Kidney glomerular epithelial cell (primary cell): ENCODE results near the gene EPB41L3.
A peak's percentile ranks its signal among the peaks of the same experiment; 100 is the strongest.

Experiments
- DNase-seq: peaks from one replicate; lab custom pipeline; 2025; lab: John Stamatoyannopoulos, UW

EPB41L3 gene

DNA sequence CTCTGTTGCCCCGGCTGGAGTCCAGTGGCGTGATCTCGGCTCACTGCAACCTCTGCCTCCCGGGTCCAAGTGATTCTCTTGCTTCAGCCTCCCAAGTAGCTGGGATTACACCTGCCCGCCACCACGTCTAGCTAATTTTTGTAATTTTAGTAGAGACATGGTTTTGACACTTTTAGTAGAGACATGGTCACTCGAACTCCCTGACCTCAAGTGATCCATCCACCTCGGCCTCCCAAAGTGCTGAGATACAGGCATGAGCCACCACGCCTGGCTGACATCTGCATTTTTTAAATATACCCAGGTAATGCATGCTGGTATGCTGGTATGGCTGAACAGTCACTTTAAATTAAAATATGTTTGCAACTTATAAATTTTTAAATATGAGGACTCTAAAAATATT is 91.9 kb downstream of the EPB41L3 start:
- no peak for DNase-seq

DNA sequence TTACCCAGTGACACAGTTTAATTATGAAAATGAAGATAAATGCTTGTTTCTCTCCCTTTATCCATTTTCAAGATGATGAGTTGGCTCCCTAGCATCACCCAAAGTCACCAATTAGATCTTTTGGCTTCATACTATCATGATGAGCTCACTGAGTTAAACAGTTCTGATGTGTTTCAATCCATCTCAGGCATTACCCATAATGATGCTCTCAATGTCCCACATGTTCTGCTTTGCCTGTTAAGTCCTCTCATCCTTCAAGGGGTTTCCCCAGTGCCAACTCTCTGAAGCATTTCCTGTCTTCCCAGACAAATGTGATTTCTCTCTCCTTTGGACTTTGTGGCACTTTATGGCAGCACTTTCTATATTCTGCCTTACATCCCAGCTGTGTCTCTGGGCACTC is 92.6 kb downstream of the EPB41L3 start:
- no peak for DNase-seq

DNA sequence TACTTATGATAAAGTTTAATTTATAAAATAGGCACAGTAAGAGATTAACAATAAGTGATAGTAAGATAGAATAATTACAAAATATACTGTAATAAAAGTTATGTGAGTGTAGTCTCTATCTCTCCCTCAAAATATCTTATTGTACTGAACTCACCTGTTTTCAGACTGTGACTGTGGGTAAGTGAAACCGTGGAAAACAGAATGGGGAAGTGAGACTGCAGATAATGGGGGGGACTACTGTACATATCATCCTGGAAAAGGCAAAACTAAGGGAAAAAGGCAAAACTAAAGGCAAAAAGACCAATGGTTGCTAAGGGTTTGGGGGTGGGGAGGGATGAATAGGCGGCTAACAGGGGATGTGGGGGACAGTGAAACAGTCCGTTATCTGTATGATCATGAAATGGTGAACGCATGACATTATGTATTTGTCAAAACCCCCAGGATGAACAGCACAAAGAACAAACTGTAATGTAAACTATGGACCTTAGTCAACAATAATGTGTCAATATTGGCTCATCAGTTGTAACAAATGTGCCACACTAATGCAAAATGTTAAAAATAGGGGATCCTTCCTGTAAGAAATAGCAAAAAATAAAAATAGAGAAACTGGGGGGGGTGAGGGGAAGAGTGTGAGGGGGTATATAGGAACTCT is 93.8 kb downstream of the EPB41L3 start:
- no peak for DNase-seq

DNA sequence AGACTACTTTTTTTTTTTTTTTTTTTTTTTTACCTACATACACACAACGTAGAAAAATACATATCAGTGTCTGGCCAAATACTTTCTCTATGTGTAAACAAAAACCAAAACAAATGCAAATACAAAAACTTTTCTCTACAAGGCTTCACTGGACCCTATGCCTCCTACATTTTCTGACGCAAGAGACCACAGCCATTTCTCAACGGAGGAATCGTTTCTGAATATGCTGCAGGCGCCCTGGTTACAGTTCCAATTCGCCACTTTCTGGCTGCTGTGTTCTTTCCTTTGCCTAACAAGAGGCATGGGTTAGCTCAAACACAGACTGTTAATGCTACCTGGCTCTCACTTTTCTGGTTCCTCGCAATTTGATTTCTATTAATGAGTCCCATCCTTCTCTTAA is 96.4 kb downstream of the EPB41L3 start:
- no peak for DNase-seq

DNA sequence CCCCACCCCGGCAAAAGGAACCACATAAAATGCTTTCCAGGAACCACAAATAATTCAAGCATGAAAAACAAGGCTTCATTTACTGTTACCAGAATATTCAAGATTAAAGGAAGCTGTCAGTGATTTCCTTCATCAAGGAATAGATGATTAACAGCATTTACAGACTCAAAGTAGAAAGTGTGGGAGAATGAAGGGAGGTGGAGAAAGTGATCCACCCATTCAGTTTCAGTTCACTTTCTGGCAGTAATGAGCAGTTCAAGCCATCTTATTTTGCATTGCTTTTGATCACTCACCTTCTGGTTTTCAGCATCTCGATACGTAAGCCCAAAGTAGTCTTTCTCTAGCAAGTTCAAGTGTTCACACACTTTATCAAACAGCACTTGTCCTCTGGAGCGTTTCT is 99.0 kb downstream of the EPB41L3 start:
- DNase-seq: no peak

DNA sequence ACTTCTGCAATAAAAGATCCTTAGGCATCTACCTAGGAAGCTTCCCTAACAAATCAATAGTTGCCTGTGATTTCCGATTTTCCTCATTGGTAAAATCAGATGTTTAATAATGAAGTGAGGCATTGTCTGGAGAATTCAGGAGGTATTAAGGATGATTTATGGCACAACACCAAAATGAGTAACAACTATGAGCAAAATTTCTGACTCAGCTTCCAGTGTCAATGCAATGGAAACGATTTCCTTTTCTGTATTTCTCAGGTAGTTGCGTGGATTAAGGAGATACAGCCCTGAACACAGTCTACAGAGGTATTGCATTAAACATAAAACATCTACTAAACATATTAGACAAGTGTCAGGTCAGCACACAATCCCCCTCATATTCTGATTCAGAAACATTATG is 99.5 kb downstream of the EPB41L3 start:
- DNase-seq: peak; percentile 12

DNA sequence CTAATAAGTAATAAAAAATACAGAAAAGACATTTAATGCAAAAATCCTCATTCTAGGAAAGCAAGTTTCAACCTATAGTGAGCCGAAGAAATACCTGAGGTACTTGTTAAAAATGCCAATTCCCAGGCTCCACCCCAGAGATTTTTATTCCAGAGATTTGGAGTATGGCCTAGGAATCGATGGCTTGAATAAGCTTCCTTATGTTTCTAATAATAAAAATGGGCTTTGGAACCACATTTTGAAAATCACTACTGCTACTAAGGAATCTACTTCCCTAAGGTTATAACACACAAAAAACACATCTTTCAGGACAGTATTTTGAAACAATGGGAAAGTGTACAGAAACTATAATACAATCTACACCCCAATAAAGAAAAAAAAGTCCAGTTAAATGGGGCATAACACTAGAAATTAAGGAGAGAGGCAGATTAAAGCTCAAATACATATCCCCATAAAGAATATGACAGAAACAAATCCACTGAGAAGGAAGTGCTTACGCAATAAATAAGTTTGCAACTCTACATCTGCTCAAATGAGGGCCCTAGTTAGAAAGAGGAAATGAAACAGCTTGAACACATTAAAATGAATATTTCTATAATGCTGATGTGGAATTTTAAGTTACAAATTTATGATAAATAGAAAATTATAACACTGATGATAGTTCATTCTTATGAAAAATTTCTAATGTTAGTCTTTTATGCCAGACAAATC is 103.7 kb downstream of the EPB41L3 start:
- DNase-seq: no peak

DNA sequence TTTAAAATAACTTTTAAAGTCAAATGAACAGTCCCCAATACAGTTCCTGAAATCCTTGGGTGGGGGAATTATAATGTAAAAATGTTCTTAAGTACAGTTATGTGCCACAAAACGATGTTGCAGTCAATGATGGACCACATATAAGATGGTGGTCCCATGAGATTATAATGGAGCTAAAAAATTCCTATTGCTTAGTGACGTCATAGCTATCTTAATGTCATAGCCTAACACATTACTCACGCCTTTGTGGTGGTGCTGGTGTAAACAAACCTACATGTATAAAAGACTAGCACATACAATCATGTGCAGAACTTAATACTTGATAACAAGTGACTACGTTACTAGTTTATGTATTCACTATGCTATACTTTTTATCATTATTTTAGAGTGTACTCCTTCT is 109.4 kb downstream of the EPB41L3 start:
- no peak for DNase-seq

DNA sequence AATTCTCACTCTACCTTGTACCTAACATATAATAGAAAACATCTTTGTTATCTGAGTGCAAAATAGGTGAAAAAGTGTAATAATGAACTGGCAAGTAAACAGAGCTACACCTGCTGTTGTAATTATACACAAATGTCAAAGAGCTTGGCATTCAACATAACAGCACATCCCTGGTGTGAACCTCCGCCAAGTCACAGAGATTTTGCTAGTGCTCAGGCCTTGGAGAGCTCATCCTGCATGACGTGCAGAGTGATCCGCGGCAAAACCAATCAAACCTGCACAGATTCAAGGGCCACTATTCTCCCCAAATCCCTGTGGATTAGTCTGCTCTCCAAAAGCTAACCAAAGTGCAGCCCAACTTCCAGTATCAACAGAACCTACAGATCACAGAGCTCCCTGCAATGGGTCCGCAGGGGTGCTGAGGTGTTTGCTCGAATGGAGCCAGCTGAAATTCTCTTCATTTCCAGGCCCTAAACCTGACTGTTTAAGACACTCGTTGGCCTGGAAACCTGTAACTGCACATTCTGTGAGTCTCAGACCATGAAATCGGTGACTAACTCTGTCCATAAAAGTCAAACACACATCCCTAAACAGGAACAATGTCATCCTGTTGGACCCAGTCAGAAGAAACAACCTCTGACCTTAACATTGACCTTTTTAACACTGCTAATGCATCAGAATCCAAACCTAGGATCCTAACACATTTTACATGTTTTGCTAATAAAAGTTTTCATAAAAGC is 111.8 kb downstream of the EPB41L3 start:
- peak; percentile 58 for DNase-seq

DNA sequence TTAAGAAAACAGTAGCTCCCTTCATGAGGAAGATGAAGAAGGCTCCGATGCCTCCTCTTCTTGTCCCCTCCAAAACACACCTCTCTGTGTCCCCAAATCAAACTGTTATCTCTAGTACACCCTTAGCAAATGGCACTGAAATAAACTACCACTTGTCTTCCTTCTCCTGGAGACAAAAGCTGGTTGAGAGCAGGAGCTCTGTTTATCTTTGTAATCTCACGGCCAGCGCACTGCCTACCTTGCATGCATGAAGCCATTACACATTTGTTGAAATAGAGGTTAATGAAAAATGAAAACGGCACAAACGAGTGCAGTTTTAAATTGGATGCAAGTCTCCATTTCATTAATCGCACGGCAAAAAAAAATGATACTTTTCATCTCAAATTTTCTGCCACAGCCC is 113.7 kb downstream of the EPB41L3 start:
- no peak for DNase-seq

DNA sequence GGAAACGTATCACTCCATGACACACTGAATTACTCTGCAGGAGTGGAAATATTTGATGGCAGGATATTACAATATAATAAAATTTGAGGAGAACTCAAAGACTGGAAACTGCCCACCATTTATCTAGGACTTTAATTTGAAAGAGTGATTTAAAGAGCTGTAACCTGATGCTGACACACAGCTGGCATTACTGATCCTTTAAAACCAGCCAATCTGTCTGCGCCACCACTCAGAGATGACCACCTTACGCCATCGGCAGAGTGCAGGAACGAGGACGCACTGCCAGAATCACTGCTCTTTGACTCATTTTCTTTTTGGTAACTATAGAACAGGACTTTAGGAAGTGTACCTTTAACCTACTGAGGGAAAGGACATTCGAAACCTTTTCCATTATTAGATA is 114.1 kb downstream of the EPB41L3 start:
- DNase-seq: no peak

DNA sequence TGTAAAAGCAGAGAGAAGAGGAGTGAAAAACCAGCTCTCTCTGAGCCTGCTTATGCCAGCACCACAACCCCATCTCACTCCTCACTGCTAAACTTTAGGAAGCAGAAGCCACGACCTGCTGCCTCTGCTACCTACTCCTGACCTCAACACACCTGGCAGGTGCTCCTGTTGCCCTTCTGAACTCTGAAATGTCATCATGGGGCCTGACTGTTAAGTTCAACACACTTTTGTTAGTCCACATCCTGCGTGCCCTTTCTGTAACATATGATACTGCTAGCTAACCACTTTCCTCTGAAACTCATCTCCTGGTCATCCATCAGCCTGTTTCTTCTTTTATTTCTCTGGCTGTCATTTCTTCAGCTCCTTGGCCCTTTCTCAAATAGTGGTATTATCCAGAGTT is 118.1 kb downstream of the EPB41L3 start:
- DNase-seq: no peak

DNA sequence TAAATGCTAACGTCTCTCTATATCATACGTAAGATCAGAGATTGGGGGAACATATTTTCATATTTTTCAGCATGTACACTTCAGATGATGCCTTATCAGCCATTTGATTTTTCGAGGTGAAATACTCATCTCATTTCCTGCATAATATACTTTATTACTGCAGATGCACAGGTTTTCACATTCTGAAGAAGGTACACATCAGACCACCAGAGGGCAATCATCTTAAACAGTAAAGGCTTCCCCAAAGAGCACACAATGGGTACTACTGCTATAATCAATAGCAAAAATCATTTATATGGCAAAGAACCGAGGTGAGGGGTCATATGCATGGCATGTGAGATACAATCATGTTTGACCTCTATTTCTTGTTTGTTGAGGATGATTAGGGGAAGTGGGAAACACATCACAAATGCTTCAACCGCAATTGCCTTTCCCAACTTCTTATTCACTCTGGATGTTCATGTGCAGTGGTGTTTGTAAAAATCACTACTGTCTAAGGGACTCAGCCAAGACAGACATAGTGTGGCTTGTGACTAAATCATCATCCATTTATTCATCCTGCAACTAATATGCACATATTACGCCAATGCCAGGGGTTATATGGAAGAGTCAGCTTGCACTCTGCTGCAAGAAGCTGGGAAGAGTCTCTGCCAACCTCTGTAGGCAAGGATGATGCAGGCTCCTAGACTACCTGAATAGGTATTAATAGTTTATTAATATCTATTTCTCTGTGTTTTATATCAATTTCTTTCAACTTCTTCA is 118.7 kb downstream of the EPB41L3 start:
- DNase-seq: peak; percentile 43

DNA sequence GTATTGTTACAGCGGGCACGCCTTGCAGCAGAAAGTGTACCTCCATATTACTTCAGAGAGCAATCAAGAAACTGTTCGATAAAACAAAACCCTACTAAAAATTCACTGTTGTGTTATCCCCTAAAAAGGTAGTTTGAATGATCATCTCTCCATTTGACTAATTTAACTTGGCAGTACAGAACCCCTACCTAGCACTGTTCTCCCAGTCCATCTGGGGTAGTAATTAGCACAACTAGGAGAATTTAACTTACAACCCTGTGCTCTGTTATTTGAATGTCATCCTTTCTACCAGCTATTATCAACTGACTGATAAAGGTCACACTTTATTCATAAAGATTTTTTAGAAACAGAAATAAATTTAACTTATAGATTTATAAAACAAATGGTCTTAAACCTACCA is 121.2 kb downstream of the EPB41L3 start:
- DNase-seq: no peak

DNA sequence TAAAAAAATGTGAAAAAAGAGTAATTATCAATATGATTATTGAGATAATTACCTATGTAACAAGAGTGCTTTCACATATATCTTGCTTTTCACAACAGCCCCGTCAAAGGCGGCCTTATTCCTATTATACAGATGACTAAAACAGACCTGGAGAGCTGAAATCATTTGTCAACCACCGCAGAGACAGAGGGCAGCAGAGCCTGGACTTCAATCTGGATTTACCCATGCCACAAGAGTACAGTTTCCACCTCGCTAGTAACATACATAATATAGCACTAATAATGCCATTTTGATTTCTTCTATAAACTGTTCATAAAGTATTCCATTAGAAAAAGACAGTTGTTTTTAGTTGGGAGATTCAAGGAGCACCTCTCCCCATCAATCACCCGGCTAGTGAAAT is 121.8 kb downstream of the EPB41L3 start:
- DNase-seq: no peak

DNA sequence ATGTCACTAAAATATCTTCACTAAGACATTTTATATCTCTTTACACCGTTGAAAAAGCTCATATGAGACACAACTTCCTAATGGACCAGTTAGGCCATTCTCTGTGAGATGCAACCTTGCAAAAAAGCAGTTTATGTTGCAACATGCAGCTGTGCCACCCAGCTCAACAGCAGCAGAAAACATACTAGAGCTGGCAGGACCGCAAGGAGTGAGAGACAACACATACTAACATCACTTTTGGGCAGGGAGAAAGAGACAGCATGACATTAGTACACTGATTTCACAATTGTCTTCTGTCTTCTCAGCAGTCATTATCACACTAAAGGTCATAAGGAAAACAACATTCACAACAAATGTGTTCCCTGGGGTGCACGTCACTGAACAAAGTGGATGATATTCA is 122.9 kb downstream of the EPB41L3 start:
- DNase-seq: no peak

DNA sequence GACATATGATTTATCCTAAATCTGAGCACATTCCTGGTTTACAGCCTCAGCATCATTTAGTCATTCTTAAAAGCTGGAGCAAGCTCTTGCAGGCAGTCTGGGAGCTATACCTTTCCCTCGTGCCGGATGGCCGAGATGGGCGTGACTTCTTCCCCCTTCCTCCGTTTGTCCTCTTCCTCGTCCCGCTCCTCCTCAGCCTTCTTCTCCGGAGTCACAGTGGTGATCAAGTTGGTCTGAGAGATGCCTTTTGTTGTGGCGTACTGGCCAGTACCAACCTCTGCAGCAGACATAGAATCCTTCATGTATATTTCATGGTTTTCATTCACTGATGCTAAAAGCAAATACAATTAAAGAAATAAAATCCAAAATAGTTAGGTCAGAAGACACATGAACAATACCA is 124.2 kb downstream of the EPB41L3 start:
- no peak for DNase-seq

DNA sequence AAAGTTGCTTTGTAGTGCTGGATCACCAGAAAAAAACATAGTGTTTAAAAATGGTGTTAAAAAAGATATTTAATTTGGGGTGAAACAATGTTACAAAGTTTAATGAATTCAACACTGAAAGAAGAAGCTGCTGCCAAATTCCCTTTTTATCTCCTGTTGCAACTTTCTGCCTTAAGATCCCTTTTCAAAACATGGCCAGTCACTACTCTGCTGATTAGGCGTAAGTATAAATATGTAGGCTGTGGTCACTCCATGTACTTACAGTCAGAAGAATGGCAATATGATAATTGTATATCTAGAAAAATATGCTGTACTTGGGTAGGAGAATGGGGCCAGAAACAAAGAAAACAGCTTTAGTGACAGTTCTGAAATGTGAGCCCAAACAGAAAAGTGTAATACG is 124.8 kb downstream of the EPB41L3 start:
- DNase-seq: no peak

DNA sequence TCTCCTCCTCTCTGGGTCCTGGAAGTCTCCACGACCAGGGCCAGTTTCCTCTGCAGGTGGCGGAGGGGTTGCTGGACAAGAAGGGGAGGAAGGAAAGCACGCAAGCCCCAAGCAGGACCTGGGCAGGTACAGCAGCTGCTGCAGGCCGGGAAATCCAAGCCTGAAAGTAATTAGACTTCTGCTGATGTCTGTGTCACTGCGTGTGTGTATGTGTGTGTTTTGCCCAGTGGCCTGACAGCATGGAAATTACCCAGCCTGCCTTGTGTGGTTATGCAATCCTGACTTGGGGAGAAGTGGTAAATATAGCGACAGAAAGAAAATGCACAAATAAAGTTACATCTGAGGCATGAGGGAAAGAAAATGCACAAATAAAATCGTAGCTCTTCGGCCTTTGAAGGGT is 126.5 kb downstream of the EPB41L3 start:
- no peak for DNase-seq

DNA sequence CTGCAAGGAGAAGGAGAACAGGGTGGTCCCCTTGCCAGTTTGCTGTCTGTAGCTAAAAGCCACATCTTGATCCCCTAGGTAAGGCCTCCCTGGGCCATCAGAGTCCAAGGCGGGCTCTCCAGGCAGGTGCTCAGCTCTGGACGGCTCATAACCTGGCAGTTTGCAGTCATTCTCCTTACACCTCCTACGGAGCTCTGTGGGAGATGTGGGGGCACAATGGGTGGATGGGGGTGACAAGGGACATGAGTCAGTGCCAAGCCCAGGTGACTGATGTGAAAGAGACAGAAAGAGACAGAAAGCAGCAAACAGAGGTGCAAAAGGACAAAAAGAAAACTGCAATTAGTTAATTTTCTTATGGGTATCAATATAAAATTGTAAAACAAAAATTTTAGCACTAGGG is 127.7 kb downstream of the EPB41L3 start:
- no peak for DNase-seq

DNA sequence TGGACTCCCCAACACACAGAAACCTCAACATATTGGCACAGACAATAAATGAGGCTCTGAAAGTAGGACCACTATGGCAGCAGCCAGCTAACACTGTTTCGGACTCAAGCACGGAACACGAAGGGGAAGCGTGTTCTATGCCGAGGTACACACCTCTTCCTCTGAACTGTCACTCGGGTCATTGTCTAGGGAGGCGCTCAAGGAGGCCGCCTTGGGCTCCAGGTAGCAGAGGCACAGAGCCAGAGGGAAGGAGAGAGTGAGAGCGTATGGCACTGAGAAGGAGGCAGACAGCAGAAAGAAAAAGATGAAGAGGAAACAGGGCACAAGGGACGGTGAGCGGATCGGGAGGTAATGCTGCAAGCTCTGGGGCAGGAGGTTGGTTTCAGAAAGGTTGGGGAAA is 128.1 kb downstream of the EPB41L3 start:
- no peak for DNase-seq

DNA sequence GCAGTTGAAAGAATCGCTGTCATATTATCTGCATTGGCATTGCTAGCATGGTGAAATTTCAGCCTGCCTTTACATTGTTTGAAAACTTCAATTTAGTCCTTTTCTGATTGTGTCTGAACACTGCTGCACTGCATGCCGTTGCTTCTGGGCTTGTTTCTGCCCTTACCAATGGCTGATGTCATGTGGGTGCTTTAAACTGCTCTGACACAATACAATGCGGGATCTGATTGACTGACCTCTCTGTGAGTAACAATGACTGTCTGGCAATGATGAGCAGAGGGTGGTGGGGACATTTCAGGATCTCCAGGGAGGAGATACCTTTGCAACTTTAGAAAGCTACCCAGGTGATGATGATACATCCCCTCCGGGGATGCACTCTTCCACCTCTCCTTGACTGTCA is 128.8 kb downstream of the EPB41L3 start:
- no peak for DNase-seq

DNA sequence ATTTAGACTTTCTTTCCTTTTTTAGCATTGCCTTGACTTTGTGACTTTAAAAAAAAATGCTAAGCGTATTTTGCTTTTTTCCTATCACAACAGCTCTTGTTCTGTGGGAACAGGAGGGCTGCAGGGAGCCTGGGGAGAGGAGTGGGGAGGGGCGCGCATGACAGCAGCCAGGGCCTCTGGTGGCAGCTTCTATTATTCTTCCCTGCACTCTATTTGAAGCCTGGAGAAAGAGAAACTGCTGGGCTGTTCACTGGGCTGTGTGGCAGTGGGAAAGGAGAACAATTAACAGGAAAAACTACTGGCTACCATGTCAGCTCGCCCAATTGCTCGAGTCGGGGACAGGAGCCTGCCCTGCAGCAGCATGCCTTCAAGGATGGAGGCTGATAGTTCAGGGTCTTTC is 129.3 kb downstream of the EPB41L3 start:
- no peak for DNase-seq
